NOMO-1 treated with DMSO at 0.1 percent for 48 hours (cell line): ENCODE measurements around the gene NDC1.

Experiments used
- DNase-seq: peaks from one replicate; lab custom pipeline; 2025; ENCODE audit not compliant: unreplicated experiment; lab: John Stamatoyannopoulos, UW

NDC1 gene

DNA sequence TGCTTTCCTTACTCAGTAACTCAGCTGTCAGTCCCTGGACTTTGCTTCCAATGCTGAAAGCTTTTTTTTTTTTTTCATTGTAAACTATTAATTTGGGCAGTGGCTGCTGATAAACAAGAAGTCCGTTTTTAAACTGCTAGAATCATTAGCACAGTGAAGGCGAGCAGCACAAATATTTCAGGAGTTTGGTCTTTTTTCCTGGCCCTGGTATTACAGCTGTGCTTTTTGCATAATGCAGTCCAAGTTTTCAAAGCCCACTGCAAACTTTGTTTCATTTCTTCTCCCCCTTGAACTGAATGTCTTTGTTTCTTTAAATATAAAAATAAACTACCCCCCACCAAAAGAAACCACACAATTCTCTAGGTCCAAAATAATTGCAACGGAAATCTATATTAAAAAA lies 105.7 kb downstream of the NDC1 start:
- no peak for DNase-seq

DNA sequence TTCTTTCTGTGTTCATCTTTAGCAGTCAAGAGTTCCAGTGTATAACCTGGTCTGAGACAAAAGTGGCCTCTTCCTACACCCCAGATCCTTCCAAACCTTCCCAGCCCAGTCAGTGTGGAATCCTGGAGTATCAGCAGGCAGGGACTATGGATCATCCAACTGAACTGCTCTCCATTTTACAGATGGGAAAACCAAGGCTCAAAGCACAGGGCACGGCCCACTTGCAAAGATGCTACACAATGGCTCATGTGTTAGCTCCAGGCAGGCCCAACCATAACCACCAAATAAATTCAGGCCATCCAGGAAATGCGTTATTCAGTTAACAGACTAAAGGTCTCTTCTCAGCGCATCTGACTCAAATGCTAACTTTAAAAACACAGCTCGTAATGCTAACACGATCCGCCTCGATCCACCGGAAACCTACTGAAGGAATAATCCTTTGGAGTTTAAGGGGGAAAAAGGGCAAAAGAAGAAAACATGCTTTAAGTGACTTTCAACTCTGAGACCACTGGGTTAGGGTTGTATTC lies 106.3 kb downstream of the NDC1 start:
- DNase-seq: no peak

DNA sequence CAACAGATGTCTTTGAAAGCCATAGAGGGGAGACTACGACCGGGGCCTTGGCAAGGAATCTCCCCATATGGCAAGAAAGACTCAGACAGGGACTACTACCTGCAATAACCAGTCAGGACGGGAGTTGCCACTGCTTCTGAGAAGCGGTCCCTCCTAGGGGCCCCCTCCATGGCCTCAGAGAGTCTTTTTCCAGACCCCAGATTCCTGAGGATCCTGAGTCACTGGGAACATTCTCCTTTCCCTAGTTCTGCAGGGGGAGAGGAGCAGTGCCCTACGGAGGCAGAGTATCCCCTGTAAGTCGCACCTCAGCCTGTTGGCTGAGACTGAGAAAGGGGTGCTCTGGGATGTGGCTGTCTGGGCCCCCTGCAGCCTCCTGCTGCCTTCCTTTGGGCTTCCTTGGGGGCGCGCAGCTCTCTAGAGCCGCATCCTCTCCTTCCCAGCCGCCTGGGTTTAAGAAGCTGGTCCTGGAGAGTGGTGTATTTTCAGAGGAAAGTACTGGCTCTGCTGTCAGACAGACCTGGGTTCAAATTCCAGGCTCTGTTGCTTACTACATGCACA lies 107.0 kb downstream of the NDC1 start:
- no peak for DNase-seq

- no peak for DNase-seq
Observed at GRCh38 chr1:53730224-53730865, 107.8 kb downstream of the NDC1 start.

DNA sequence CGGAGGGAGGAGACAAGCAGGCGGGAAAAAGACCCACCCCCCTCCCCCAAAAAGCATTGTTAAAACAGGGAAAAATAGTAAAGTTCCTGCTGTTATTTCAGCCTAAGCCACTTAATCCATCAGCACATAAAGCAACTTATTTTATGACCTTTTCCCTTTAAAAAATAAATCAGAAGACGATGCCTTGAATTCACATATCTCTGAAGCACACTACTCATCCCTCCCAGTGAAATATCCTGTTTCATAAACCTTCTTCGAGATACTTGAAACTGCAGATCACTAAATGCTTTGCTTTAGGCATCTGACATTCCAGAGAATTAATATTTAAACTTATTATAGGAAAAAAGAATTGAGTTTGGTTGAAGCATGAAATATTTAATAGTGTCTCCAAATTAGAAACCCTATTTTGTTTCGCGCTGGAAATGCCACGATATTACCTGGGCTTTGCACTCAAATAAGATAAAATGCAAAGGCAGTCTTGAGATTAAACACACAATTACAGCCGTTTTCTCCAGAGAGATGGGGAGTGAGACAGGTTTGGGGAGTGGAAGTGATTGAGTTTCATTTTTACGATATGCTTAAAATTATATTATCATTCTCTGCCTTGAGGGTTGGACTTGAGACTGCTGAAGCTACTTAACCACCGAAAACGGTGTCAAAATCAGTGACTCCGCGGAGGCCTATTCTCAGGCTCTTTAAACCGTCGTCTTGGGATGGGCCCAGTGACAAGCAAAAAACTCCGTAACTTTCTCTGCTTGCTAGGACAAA lies 108.5 kb downstream of the NDC1 start:
- no peak for DNase-seq

- DNase-seq: no peak
Observed at GRCh38 chr1:53728702-53729455, 109.2 kb downstream of the NDC1 start.

DNA sequence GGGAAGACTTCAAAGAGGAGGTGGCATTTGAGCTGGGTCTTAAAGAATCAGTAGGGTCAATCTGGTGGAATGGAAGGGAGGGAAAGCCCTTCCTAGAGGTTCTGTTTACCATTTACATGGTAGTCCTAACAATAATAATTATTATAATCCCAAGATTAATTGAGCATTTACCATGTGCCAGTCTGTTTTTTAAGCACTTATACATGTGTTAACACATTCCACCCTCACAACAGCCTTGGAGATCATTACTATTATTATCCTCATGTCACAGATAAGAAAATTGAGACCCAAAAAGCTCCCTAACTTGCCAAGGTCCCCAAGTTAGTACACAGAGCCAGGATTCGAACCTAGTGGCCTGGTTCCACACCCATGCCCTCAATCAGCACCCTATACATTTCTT lies 109.9 kb downstream of the NDC1 start:
- no peak for DNase-seq

GRCh38 chr1:53727461-53728092 lies 110.5 kb downstream of the NDC1 start:
- no peak for DNase-seq

DNA sequence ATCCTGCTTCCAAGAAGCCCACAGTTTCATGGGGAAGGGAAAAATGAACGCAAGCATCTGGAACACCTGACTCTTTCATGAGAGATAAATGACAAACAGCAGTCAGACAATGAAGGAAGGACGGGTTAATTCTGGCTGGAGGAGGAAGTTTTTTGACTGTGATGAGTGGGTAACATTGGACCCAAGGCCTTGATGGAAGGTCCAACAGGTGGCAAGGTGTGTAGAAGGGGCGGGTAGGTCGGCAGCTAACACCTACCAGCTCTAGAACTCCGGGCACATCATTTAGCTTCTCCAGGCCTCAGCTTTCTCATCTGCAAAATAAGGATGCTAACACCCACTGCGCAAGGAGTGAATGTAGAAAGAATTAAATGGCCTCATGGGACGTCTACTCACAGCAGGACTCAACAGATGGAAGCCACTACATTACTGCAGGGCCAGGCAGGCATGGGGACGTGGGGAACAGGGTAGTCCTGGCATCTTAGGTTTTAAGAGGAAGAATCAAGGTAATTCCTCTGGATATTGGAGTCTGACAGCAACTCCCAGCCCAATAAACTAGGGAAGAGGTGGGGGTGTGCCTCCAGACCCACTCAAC lies 112.0 kb downstream of the NDC1 start:
- DNase-seq: no peak

GRCh38 chr1:53725238-53725689 lies 112.8 kb downstream of the NDC1 start:
- DNase-seq: no peak

DNA sequence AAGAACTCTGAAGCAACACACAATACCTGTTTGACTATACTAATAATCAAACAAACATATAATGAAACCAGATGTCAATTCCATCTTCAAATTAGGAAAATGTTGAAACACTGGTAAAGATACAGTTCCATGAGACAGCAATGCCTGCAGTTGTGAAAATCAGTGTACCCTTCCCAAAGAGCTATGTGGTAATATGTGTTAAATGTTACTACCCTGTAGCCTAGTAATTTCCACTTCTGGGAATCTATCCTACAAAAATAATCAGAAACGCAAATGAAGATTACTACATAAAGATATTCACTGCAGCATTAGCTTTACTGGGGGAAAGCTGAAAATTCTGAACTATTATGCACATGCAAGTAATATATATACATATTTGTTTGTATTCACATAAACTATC lies 116.1 kb downstream of the NDC1 start:
- no peak for DNase-seq

- DNase-seq: no peak
Observed at GRCh38 chr1:53721088-53721487, 117.0 kb downstream of the NDC1 start.

DNA sequence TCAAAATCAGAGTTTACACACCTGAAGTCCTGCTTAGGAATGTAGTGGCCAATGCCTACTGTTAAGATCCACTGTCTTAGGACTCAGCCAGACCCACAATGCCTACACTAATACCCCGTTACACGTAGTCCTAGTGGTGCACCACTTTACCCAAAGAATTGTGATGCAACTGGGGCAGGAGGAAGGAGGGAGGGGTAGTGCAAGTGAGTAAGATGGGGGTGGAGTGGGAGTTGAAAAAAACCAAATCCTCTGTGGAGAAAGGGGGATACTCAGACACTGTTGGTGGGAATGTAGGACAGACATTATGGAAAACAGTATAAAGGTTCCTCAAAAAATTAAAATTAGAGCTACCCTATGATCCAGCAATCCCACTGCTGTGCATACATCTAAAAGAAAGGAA lies 118.6 kb downstream of the NDC1 start:
- no peak for DNase-seq

- DNase-seq: no peak
Observed at GRCh38 chr1:53718443-53718842, 119.7 kb downstream of the NDC1 start.

DNA sequence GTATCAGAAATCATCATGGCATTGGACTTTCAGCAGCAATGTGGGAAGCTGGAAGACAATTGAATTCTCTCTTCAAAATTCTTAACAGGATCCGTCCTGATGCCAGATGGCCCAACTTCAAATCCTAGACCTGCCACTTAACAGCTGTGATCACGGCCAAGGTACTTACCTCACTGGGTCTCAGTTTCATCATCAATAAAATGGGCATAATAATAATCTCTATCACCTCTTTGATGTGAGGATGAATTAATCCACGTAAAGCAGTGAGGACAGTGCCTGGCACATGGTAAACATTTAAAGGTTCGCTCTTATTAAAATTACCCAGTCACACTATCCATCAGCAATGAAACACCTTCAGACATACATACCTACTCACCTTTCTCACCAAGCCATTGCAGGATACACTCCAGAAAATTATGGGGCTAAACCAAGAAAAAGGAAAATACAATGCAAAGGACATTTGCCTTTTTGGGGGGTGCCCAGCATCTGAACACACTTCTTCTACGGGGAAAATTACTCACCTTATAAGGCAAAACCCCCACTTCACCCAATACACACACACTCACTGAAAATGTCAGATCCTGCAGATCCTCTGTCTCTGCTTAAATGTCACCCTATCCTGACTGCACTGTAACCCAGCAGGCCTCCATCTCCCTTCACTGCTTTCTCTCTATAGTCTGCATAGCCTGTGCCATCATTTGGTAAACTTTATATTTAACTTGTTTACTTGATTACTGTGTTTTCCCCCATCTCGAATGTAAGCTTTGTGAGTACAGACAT lies 120.9 kb downstream of the NDC1 start:
- no peak for DNase-seq

DNA sequence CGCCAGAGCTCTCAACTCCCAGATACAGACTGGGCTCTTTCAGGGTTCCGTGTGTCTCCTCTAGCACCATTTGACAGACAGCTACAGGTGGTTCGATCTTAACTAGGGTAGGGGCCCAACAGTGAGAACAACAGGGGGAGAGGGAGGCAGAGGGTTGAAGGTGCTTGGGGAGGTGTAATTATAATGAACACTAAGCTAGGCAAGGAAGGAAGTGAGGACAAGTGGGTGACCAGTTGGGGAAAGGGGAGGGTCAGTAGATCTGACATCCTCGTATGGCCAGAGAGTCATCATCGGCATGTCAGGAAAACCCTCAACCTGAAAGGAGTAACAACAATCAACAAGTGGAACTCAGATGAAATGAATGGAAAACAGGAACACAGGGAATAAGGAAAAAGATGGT lies 121.9 kb downstream of the NDC1 start:
- no peak for DNase-seq

GRCh38 chr1:53715478-53715877 lies 122.6 kb downstream of the NDC1 start:
- no peak for DNase-seq
